Measurements from ENCODE around the gene MISP.

MISP gene

GRCh38 chr19:772730-773436, 22.0 kb downstream of the MISP start:
- no peak for DNase-seq (ENCODE audit: low read depth in 2 of 2)

- DNase-seq (ENCODE audit: low read depth in 2 of 2): no peak
Measured at GRCh38 chr19:776549-776948, 25.6 kb downstream of the MISP start.

- DNase-seq (ENCODE audit: low read depth in 2 of 2): no peak
Measured at GRCh38 chr19:778910-779653, 28.2 kb downstream of the MISP start.

- DNase-seq (ENCODE audit: low read depth in 2 of 2): no peak
Measured at GRCh38 chr19:780935-781334, 30.0 kb downstream of the MISP start.

GRCh38 chr19:781800-782184, 30.9 kb downstream of the MISP start:
- DNase-seq (ENCODE audit: low read depth in 2 of 2): no peak

- no peak for DNase-seq (ENCODE audit: low read depth in 2 of 2)
Measured at GRCh38 chr19:782185-782877, 31.4 kb downstream of the MISP start.

GRCh38 chr19:782878-783668, 32.2 kb downstream of the MISP start:
- DNase-seq (ENCODE audit: low read depth in 2 of 2): no peak

GRCh38 chr19:784541-784940, 33.6 kb downstream of the MISP start:
- no peak for DNase-seq (ENCODE audit: low read depth in 2 of 2)

GRCh38 chr19:787536-787935, 36.6 kb downstream of the MISP start:
- no peak for DNase-seq (ENCODE audit: low read depth in 2 of 2)

- no peak for DNase-seq (ENCODE audit: low read depth in 2 of 2)
Measured at GRCh38 chr19:788686-788982, 37.7 kb downstream of the MISP start.

- DNase-seq (ENCODE audit: low read depth in 2 of 2): no peak
Measured at GRCh38 chr19:788983-789700, 38.2 kb downstream of the MISP start.

GRCh38 chr19:789701-790060, 38.8 kb downstream of the MISP start:
- no peak for DNase-seq (ENCODE audit: low read depth in 2 of 2)

GRCh38 chr19:791007-791566, 40.2 kb downstream of the MISP start:
- no peak for DNase-seq (ENCODE audit: low read depth in 2 of 2)

GRCh38 chr19:791567-792305, 40.8 kb downstream of the MISP start:
- DNase-seq (ENCODE audit: low read depth in 2 of 2): no peak

- no peak for DNase-seq (ENCODE audit: low read depth in 2 of 2)
Measured at GRCh38 chr19:792306-792885, 41.5 kb downstream of the MISP start.

- no peak for DNase-seq (ENCODE audit: low read depth in 2 of 2)
Measured at GRCh38 chr19:793806-794205, 42.9 kb downstream of the MISP start.

- no peak for DNase-seq (ENCODE audit: low read depth in 2 of 2)
Measured at GRCh38 chr19:795073-795611, 44.2 kb downstream of the MISP start.

GRCh38 chr19:795691-796581, 45.0 kb downstream of the MISP start:
- no peak for DNase-seq (ENCODE audit: low read depth in 2 of 2)

Measured in stimulated activated CD8-positive, alpha-beta memory T cell treated with anti-CD3 and anti-CD28 coated beads, Interleukin-7, amount 100 ng/mL, for 4 hours (primary cell).